Sigmoid colon (tissue), 7 donors: Measurements from ENCODE around the gene TNNC2. TPM values are rescaled to one million over a fixed set of nuclear protein-coding genes. Genes with fewer than 3 reads are reported as not detected.
A peak's percentile ranks its signal among the peaks of the same experiment; 100 is the strongest.

Experiments used
- DNase-seq: peaks from one replicate; pipeline ENCODE4 v3.0.0-alpha.2; 2019
- H3K27ac ChIP-seq, 4 donors: fragments of 200-600 bp; sonication (generic); one replicate each; pipeline ENCODE4 v1.5.1; 2016 to 2019; ENCODE audit warnings: mild to moderate bottlenecking in 1 of 4
- H3K27me3 ChIP-seq, 3 donors: fragments of 200-600 bp; sonication (generic); one replicate each; pipeline ENCODE4 v1.5.1; 2019; ENCODE audit warnings: mild to moderate bottlenecking in 1 of 3
- H3K36me3 ChIP-seq, 4 donors: fragments of 200-600 bp; sonication (generic); one replicate each; pipeline ENCODE4 v1.5.1; 2016 to 2019
- H3K4me1 ChIP-seq, 4 donors: fragments of 200-600 bp; sonication (generic); one replicate each; pipeline ENCODE4 v1.5.1; 2017 to 2019
- H3K4me3 ChIP-seq, 4 donors: fragments of 200-600 bp; sonication (generic); one replicate each; pipeline ENCODE4 v1.5.1; 2017 to 2019; ENCODE audit warnings: mild to moderate bottlenecking in 2 of 4, moderate library complexity in 1 of 4
- H3K9me3 ChIP-seq, 4 donors: fragments of 200-600 bp in 3 of 4; sonication (generic) in 3 of 4; one replicate each; pipeline versions ENCODE4 v1.5.1 to v1.6.1; 2013 to 2019
- EP300 ChIP-seq, 4 donors: sonication (generic); formaldehyde crosslinking; IDR thresholded peaks; one replicate each; pipeline ENCODE4 v1.6.1; 2017; ENCODE audit warnings: antibody characterized with exemption in 4 of 4
- POLR2A ChIP-seq, 2 donors: fragments of 450-650 bp; IDR thresholded peaks; one replicate each; pipeline ENCODE4 v1.6.1; 2016; ENCODE audit warnings: antibody characterized with exemption in 2 of 2, mild to moderate bottlenecking in 2 of 2, moderate library complexity in 2 of 2
- POLR2AphosphoS5 ChIP-seq, 4 donors: sonication (generic); formaldehyde crosslinking; IDR thresholded peaks; one replicate each; pipeline ENCODE4 v1.6.1; 2017; ENCODE audit warnings: antibody characterized with exemption in 4 of 4
- WGBS, 2 donors: extraction: QIAGEN DNeasy Blood & Tissue Kit; methylation state at CpG; one replicate each; pipeline ENCODE4 v1.1.7; 2013; 5-methylcytosine and 5-hydroxymethylcytosine counted together
- intact Hi-C: fragments of 100-400 bp; cut with DNase I; formaldehyde crosslinking; loops from one replicate; pipeline ENCODE4 v1.15.1; 2023
- polyA plus RNA-seq, 3 donors: library from polyadenylated mRNA; stranded (reverse); fragments of 200-250 nt; gene quantifications; one replicate each; pipeline ENCODE4 v1.2.3, GENCODE V29; 2013
- total RNA-seq, 4 donors: library from RNA; depleted of rRNA; stranded (reverse); fragments of >200 nt; gene quantifications; one replicate each; pipeline ENCODE4 v1.1.0, GENCODE V29; 2016
- TF ChIP-seq, protein P1 (sequence below), 4 experiments: fragments of 450-650 bp in 3 of 4; fragments of 200-600 bp in 1 of 4; IDR thresholded peaks; one replicate each; pipeline ENCODE4 v1.5.1; 2016 to 2019; ENCODE audit warnings: antibody characterized with exemption in 4 of 4, mild to moderate bottlenecking in 3 of 4, moderate library complexity in 2 of 4
- donor health status: healthy with polysubstance abuse.
- donor health status: Bipolar disorder and iron deficiency.
- donor health status: healthy.

TNNC2 gene
- total and polyA plus RNA-seq, 7 donors = 0.95 to 15.6 (median 2.9) TPM; not detected in 2

DNA sequence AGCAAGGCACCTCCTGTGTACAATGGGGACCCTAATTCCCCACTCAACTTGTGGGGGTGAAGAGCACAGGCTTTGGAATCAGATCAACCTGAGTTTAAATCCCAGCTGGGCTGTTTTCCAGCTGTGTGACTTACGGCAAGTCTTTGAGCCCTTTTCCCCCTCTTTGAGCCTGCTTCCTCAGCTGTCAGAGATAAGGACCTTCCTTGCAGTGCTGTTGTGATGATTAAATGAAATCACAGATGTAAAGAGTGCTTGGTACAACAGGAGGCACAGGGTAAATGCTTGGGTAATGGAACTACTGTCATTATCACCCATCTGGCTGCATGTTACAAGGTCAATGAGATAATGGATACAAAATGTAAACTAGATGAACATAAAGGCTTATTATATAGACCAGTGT, 9.7 kb upstream of the TNNC2 start:
- Histone ChIP-seq H3K27me3 (no peaks in the 10 kb centered on the region), H3K9me3 (no peaks in the 10 kb centered on the region), H3K27ac (peak overlapping the region; percentile 28 to 46 (median 42)), H3K4me3 (no peak overlapping the region), H3K4me1 (peaks cover 0 to 59% (median 52%) of the 10 kb centered on the region in 4 donors), H3K36me3 (peaks cover 11 to 41% (median 12%) of the 10 kb centered on the region in 4 donors)
- intact Hi-C loops = no loop called here
- no peak for DNase-seq
- TF ChIP-seq EP300 (IDR thresholded peaks at IDR 0.05) (no peak), POLR2A (IDR thresholded peaks at IDR 0.05) (no peak), POLR2AphosphoS5 (IDR thresholded peaks at IDR 0.05) (no peak)
- TF ChIP-seq, protein P1, sequence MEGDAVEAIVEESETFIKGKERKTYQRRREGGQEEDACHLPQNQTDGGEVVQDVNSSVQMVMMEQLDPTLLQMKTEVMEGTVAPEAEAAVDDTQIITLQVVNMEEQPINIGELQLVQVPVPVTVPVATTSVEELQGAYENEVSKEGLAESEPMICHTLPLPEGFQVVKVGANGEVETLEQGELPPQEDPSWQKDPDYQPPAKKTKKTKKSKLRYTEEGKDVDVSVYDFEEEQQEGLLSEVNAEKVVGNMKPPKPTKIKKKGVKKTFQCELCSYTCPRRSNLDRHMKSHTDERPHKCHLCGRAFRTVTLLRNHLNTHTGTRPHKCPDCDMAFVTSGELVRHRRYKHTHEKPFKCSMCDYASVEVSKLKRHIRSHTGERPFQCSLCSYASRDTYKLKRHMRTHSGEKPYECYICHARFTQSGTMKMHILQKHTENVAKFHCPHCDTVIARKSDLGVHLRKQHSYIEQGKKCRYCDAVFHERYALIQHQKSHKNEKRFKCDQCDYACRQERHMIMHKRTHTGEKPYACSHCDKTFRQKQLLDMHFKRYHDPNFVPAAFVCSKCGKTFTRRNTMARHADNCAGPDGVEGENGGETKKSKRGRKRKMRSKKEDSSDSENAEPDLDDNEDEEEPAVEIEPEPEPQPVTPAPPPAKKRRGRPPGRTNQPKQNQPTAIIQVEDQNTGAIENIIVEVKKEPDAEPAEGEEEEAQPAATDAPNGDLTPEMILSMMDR (IDR thresholded peaks at IDR 0.05) = no peak
- 69 to 76% methylated on average over 1 of the region's 1 CpG for WGBS, 2 donors

DNA sequence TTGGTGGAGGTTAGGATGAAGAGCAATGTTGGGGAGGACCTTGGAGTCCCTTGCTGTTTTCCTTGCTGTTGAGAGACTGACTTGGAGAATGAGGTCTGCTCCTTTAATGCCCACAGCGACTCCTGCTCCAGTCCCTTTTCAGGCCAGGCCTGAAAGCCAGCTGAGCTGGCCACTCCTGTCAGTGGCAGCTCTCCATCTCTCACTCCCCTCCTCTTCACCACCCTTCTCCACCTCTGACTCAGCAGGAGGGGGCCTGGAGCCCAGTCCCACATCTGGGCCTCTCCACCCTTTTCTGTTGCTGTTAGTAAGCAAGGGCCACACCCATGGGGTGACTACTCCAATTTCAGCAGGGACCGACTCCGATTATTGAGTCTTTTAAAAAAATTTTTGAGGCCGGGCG, 8.7 kb upstream of the TNNC2 start:
- H3K27ac ChIP-seq = peak overlapping the region; percentile 91 to 97 (median 94)
- no peaks in the 10 kb centered on the region for H3K27me3 ChIP-seq
- H3K36me3 ChIP-seq = peaks cover 4 to 31% (median 8%) of the 10 kb centered on the region in 4 donors
- peaks cover 0 to 49% (median 41%) of the 10 kb centered on the region in 4 donors for H3K4me1 ChIP-seq
- DNase-seq = peak; percentile 83
- H3K4me3 ChIP-seq = peak overlapping the region in 1 of 4 donors; percentile 76
- TF ChIP-seq POLR2A (IDR thresholded peaks at IDR 0.05) (no peak), POLR2AphosphoS5 (IDR thresholded peaks at IDR 0.05) (peak in 3 of 4 donors; percentile 8 to 29 (median 10))
- intact Hi-C loops = no loop called here
- no peaks in the 10 kb centered on the region for H3K9me3 ChIP-seq
- 81 to 88% methylated on average over 5 of the region's 5 CpGs for WGBS, 2 donors

DNA sequence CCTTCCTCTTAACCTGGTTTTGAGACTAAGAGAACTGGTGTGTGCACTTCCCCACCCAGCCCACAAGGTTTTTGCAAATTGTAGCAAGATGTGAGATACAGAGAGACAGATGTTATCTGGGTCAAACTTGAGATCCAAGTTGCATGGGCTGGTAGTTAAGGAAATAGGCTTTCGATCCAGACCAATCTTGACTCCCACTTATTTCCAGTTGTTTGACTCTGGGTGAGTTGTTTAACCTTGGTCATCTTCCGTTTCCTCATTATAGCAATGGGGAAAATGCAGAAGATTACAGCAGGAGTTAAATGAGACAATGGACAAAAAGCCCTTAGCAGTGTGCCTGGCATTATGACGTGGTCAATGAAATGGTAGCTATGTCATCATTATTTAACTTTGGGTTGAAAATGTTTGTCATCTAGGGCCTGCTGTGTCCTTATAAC, 8.2 kb upstream of the TNNC2 start:
- no peak for DNase-seq
- WGBS, 2 donors = 70 to 80% methylated on average over 3 of the region's 3 CpGs
- peak overlapping the region; percentile 91 to 97 (median 94) for H3K27ac ChIP-seq
- peaks cover 0 to 26% (median 3%) of the 10 kb centered on the region in 4 donors for H3K36me3 ChIP-seq
- peaks cover 0 to 46% (median 39%) of the 10 kb centered on the region in 4 donors for H3K4me1 ChIP-seq
- no peaks in the 10 kb centered on the region for H3K27me3 ChIP-seq
- peak overlapping the region in 2 of 4 donors; percentile 65 to 76 for H3K4me3 ChIP-seq
- no peaks in the 10 kb centered on the region for H3K9me3 ChIP-seq
- TF ChIP-seq POLR2AphosphoS5 (IDR thresholded peaks at IDR 0.05) = no peak
- no peak for TF ChIP-seq EP300 (IDR thresholded peaks at IDR 0.05)
- TF ChIP-seq POLR2A (IDR thresholded peaks at IDR 0.05) = no peak
- intact Hi-C loops = no loop called here

DNA sequence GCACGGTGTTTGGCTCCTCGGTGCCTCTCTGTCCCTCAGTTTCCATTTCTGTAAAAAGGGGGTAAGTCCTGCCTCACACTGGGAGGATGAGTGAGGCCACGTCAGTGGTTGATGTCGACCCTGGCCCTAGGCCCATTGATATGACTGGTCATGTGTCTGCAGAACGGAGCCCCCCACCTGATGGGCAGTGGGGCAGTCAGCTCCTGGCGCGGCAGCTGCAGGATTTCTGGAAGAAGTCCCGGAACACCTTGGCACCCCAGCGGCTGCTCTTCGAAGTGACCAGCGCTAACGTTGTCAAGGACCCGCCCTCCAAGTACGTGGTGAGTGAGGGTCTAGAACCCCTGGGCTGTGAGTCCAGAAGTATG, 7.7 kb upstream of the TNNC2 start:
- no peaks in the 10 kb centered on the region for H3K27me3 ChIP-seq
- intact Hi-C loops = loop anchor here (5.0 kb wide), 2 partner anchors 58 to 138 kb away; partner anchors contain the start of genes CTSA, NEURL2 and ZNF335
- H3K9me3 ChIP-seq = no peaks in the 10 kb centered on the region
- H3K36me3 ChIP-seq = peaks cover 0 to 21% (median 0%) of the 10 kb centered on the region in 4 donors
- peak overlapping the region; percentile 65 to 78 (median 73) for H3K4me3 ChIP-seq
- 84 to 88% methylated on average over 14 of the region's 14 CpGs for WGBS, 2 donors
- TF ChIP-seq EP300 (IDR thresholded peaks at IDR 0.05) = no peak
- peak; percentile 75 for DNase-seq
- H3K4me1 ChIP-seq = peaks cover 0 to 46% (median 39%) of the 10 kb centered on the region in 4 donors
- H3K27ac ChIP-seq = peak overlapping the region; percentile 91 to 97 (median 94)

DNA sequence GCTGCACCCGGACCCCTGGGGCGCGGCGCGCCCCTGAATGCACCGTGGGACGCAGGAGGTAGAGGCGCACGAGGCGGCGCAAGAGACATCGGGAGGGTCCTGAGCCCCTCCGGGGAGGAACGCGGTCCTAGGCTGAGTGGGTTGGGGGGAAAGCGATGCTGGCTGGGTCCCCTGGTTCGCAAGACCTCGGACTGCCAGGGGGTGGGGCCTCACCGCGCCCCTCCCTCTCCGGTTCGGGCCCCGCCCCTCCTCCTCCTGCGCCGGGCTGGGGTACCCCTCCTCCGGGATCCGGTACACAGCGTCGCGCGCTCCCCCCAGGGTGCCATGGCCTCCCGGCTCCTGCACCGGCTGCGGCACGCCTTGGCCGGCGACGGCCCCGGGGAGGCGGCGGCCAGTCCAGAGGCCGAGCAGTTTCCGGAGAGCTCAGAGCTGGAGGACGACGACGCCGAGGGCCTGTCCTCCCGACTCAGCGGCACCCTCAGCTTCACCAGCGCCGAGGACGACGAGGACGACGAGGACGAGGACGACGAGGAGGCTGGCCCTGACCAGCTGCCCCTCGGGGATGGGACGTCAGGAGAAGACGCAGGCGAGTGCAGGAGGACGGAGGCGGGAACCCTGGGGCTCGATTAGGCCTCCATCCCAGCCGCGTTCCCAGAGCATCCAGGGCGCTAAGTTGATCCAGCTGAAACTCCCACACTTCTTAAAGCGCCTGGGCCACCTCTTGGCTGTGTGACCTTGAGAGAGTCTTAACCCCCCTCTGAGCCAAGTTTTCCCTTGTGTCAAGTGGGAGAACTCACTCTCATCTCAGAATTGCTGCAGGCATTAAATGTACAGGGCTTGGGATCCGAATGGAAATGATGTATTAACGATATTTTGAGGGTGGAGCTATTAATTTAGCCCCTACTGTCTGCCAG, 7.0 kb upstream of the TNNC2 start:
- peak; percentile 92 for DNase-seq
- H3K36me3 ChIP-seq = peaks cover 0 to 20% (median 0%) of the 10 kb centered on the region in 4 donors
- no peaks in the 10 kb centered on the region for H3K27me3 ChIP-seq
- TF ChIP-seq POLR2A (IDR thresholded peaks at IDR 0.05) = peak; percentile 4 to 17
- TF ChIP-seq POLR2AphosphoS5 (IDR thresholded peaks at IDR 0.05) = peak; percentile 64 to 68 (median 68)
- TF ChIP-seq, protein P1 (IDR thresholded peaks at IDR 0.05) = no peak
- TF ChIP-seq EP300 (IDR thresholded peaks at IDR 0.05) = no peak
- H3K9me3 ChIP-seq = no peaks in the 10 kb centered on the region
- H3K4me1 ChIP-seq = peaks cover 0 to 46% (median 39%) of the 10 kb centered on the region in 4 donors
- intact Hi-C loops = loop anchor here (5.0 kb wide), 2 partner anchors 58 to 138 kb away; partner anchors contain the start of genes CTSA, NEURL2 and ZNF335
- 3 to 7% methylated on average over 71 of the region's 71 CpGs for WGBS, 2 donors
- peak overlapping the region; percentile 91 to 97 (median 94) for H3K27ac ChIP-seq
- peak overlapping the region; percentile 65 to 78 (median 73) for H3K4me3 ChIP-seq
